C4-2B (cell line): Measurements from ENCODE around the gene LEMD1.

ENCODE experiments used
- H3K27ac ChIP-seq: fragments of 450-650 bp; 2 replicates; pipeline ENCODE4 v1.5.1; 2017
- CTCF ChIP-seq: fragments of 450-650 bp; conservative IDR thresholded peaks from 2 replicates; pipeline ENCODE4 v1.5.1; 2017; ENCODE audit warnings: mild to moderate bottlenecking
- ZFX ChIP-seq: fragments of 450-650 bp; IDR thresholded peaks from 2 replicates; pipeline ENCODE4 v1.6.1; 2017

Gene LEMD1

GRCh38 chr1:205455581-205456382 is 33.9 kb upstream of the LEMD1 start, which contains the start of gene BLACAT1:
TSS of gene BLACAT1 (minus strand) at chr1:205456045.
- no peak for TF ChIP-seq ZFX
- TF ChIP-seq CTCF: no peak
- no peak within 1 kb of the TSS for H3K27ac ChIP-seq

- TF ChIP-seq ZFX: no peak
- TF ChIP-seq CTCF: no peak
- H3K27ac ChIP-seq: no peak overlapping the region
These were observed 33.1 kb upstream of the LEMD1 start for GRCh38 chr1:205454903-205455335.

- TF ChIP-seq CTCF: no peak
- no peak for TF ChIP-seq ZFX
These were observed 31.6 kb upstream of the LEMD1 start for GRCh38 chr1:205453466-205453865.

GRCh38 chr1:205452933-205453332 is 31.1 kb upstream of the LEMD1 start:
- H3K27ac ChIP-seq: no peak overlapping the region
- TF ChIP-seq ZFX: no peak
- no peak for TF ChIP-seq CTCF

More at GRCh38 chr1:205453466-205453865, 31.6 kb upstream of the LEMD1 start:
- no peak overlapping the region for H3K27ac ChIP-seq

GRCh38 chr1:205452364-205452763 is 30.5 kb upstream of the LEMD1 start:
- no peak overlapping the region for H3K27ac ChIP-seq
- no peak for TF ChIP-seq ZFX
- no peak for TF ChIP-seq CTCF

- TF ChIP-seq CTCF (no peak), ZFX (no peak)
- H3K27ac ChIP-seq: no peak overlapping the region
These were observed 29.9 kb upstream of the LEMD1 start for GRCh38 chr1:205451759-205452164.

- H3K27ac ChIP-seq: no peak overlapping the region
- TF ChIP-seq CTCF (no peak), ZFX (no peak)
These were observed 29.3 kb upstream of the LEMD1 start for GRCh38 chr1:205451202-205451601.
